T-helper 1 cell treated with Interleukin-12 subunit alpha and Interleukin-12 subunit beta and Interleukin-4 antibody, amounts not matched to agents 30 μg/mL and 1 μg/mL, for 36 hours (primary cell): ENCODE results near the gene SPECC1L.

ENCODE experiments used
- H3K27ac Mint-ChIP-seq: one replicate; pipeline ENCODE4 v1.8.0; 2021; ENCODE audit warnings: mild to moderate bottlenecking, mixed read lengths
- H3K27me3 Mint-ChIP-seq: one replicate; pipeline ENCODE4 v1.8.0; 2021; ENCODE audit warnings: low read depth, mixed read lengths
- H3K36me3 Mint-ChIP-seq: one replicate; pipeline ENCODE4 v1.8.0; 2021; ENCODE audit warnings: low read depth, mixed read lengths
- H3K4me1 Mint-ChIP-seq: one replicate; pipeline ENCODE4 v1.8.0; 2021; ENCODE audit warnings: low read depth, mixed read lengths
- H3K4me3 Mint-ChIP-seq: one replicate; pipeline ENCODE4 v1.8.0; 2021; ENCODE audit warnings: mild to moderate bottlenecking, moderate library complexity, mixed read lengths
- H3K9me3 Mint-ChIP-seq: one replicate; pipeline ENCODE4 v1.8.0; 2021; ENCODE audit warnings: mixed read lengths

Gene SPECC1L

DNA sequence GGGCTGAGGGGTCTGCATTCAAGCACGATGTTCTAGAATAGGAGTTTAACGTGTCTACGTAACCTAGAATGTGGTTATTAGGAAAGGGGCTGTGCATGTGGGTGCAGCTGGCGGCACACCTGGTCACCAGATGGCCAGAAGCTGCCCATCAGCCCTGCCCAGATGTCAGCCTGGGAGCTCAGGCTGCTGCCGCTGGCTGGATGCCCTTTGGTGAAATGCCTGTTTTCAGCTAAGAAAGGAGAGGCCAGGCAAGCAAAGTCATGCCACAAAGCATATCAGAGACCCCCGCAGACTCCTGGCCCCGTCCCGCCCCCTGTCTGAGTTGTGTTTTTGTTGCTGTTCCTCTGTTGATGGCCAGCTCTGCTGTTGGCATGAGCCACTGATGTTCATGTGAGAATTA, 145.5 kb downstream of the SPECC1L start:
- no peak overlapping the region for H3K27ac Mint-ChIP-seq

DNA sequence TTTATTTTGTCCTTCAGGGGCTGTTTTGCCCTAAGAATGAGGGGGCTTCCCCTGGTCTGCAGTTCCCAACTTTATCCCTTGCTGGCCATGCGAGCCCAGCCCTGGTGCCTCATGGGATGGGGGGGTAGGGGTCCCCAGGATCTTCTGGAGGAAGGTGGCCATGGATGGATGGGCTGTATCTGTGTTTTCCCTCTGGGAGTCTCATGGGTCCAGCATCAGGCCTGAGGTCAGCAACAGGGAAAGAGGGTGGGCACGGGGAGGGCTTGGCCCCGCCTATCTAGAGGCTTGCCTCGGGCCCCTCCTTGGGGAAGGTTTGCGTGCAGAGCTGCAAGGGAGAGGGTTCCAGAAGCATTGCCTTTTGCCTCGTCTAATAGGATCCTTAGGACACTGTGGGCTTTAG, 146.0 kb downstream of the SPECC1L start:
- H3K36me3 Mint-ChIP-seq: no peaks in the 10 kb centered on the region
- H3K27ac Mint-ChIP-seq: no peak overlapping the region
- H3K9me3 Mint-ChIP-seq: no peaks in the 10 kb centered on the region

More for the DNA sequence above, 145.5 kb downstream of the SPECC1L start:
- no peaks in the 10 kb centered on the region for H3K9me3 Mint-ChIP-seq
- no peaks in the 10 kb centered on the region for H3K27me3 Mint-ChIP-seq
- H3K36me3 Mint-ChIP-seq: no peaks in the 10 kb centered on the region
- H3K4me3 Mint-ChIP-seq: no peak overlapping the region
- no peaks in the 10 kb centered on the region for H3K4me1 Mint-ChIP-seq

GRCh38 chr22:24417200-24417599, 146.6 kb downstream of the SPECC1L start:
- H3K36me3 Mint-ChIP-seq: no peaks in the 10 kb centered on the region
- H3K9me3 Mint-ChIP-seq: no peaks in the 10 kb centered on the region
- no peaks in the 10 kb centered on the region for H3K27me3 Mint-ChIP-seq
- no peak overlapping the region for H3K4me3 Mint-ChIP-seq
- no peak overlapping the region for H3K27ac Mint-ChIP-seq
- peaks cover 1% of the 10 kb centered on the region for H3K4me1 Mint-ChIP-seq

More for the DNA sequence above, 146.0 kb downstream of the SPECC1L start:
- H3K4me3 Mint-ChIP-seq: no peak overlapping the region
- no peaks in the 10 kb centered on the region for H3K27me3 Mint-ChIP-seq
- H3K4me1 Mint-ChIP-seq: peaks cover 1% of the 10 kb centered on the region

DNA sequence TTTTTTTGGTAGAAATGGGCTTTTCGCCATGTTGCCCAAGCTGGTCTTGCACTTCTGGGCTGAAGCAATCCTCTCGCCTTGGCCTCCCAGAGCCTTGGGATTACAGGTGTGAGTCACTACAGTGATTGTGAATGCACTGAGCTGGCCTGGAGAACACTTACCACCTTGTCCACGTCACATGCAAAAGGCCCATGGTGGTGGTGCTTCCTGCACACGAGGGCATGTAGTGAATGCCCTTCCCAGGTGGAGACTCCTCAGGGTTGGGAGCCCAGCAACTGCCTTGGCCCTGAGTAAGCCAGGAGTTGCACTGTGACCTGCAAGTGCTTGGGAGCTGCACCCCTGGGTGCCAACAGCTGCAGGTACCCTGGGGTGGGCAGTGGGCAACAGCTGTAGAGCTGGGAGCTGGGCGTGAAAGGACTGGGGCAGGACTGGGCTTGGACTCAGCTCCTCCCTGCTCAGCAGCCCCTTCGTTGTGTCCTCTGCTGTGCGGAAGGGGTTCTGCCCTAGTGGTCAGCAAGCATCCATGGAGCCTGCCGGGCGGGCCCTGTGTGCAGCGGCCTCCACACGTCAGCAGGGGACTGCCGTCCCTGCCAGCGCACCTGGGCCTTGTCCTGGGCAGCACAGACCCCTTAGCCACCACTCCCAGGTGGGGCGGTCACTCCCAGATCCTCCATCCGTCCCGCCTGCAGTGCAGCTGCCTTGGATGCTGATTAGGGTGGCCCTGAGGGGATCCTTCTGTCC, 147.4 kb downstream of the SPECC1L start:
- Mint-ChIP-seq H3K4me3 (no peak overlapping the region), H3K36me3 (no peaks in the 10 kb centered on the region), H3K9me3 (no peaks in the 10 kb centered on the region), H3K27me3 (peaks cover 4% of the 10 kb centered on the region), H3K27ac (no peak overlapping the region), H3K4me1 (peaks cover 1% of the 10 kb centered on the region)

GRCh38 chr22:24418786-24419474, 148.3 kb downstream of the SPECC1L start:
- no peak overlapping the region for H3K27ac Mint-ChIP-seq
- H3K9me3 Mint-ChIP-seq: no peaks in the 10 kb centered on the region
- no peak overlapping the region for H3K4me3 Mint-ChIP-seq
- H3K4me1 Mint-ChIP-seq: peaks cover 1% of the 10 kb centered on the region
- peaks cover 4% of the 10 kb centered on the region for H3K27me3 Mint-ChIP-seq
- no peaks in the 10 kb centered on the region for H3K36me3 Mint-ChIP-seq

GRCh38 chr22:24419475-24419850, 148.8 kb downstream of the SPECC1L start:
- Mint-ChIP-seq H3K4me3 (no peak overlapping the region), H3K27me3 (peaks cover 4% of the 10 kb centered on the region), H3K9me3 (no peaks in the 10 kb centered on the region), H3K27ac (no peak overlapping the region), H3K36me3 (no peaks in the 10 kb centered on the region), H3K4me1 (peaks cover 1% of the 10 kb centered on the region)

DNA sequence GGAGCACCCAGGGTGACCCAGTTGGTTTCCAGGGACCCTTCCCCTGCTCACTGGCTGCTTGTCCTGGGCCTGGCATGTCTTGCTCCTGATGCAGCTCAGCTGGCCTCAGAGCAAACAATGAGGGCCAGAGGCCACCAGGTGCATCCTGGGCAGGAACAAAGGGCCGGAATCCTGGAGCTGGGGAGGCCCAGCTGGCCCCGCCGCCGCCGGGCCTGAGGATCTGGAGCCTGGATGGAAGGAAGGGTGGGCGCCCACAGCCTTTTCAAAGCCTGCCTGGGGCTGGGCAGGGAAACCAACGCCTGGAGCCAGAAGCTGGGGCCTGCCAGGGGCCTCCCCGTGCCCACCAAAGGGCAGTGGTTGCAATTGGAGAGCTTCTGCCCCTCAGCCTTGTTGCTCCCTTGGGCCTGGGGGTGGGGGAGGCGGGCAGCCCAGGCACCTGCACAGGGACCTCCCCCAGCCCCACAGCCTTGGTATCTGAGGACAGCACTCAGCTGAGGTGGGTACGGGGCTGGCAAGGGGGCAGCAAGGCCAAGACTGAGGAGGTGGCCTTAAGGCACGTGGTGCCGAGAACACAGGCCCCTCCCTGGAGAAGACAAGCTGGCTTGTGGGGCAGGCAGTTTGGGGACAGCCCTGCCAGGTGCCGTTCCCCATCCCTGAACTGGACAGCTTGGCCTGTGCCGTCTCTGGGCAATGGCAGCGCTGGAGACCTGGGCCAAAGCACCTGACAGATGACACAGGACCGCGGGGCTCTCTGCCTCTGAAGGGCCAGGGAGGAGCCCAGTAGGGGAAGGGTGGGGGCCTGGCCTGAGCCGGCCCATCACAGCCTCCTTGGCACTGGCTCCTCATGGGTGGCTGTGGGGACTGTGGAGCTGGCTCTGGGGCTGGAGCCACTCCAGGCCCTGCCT, 149.7 kb downstream of the SPECC1L start:
- Mint-ChIP-seq H3K4me3 (no peak overlapping the region), H3K27ac (no peak overlapping the region), H3K36me3 (no peaks in the 10 kb centered on the region), H3K4me1 (peaks cover 4% of the 10 kb centered on the region), H3K27me3 (peaks cover 5% of the 10 kb centered on the region), H3K9me3 (no peaks in the 10 kb centered on the region)

DNA sequence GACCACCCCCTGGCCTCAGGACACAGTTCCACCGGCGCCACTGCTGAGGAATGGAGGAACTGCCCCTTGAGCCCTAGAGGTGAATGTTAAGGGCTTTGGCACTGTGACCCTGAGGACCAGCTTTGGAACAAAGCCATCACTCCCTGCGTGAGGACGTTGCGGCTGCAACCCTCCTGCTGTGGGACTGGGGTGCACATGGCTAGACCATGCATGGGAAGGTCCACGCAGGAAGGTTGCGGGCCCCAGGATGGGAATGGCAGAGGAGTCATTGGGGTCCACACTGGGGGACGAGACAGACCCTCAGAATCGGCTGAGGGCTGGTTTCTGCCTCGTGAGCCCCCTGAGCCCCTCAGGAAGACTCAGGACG, 150.3 kb downstream of the SPECC1L start:
- Mint-ChIP-seq H3K27ac (no peak overlapping the region), H3K9me3 (no peaks in the 10 kb centered on the region), H3K36me3 (no peaks in the 10 kb centered on the region), H3K4me3 (no peak overlapping the region), H3K4me1 (peaks cover 10% of the 10 kb centered on the region), H3K27me3 (peaks cover 10% of the 10 kb centered on the region)

GRCh38 chr22:24421428-24421931, 150.8 kb downstream of the SPECC1L start:
- peaks cover 10% of the 10 kb centered on the region for H3K27me3 Mint-ChIP-seq
- peaks cover 15% of the 10 kb centered on the region for H3K4me1 Mint-ChIP-seq
- peak overlapping the region; percentile 52 for H3K27ac Mint-ChIP-seq
- H3K36me3 Mint-ChIP-seq: peaks cover 1% of the 10 kb centered on the region
- no peaks in the 10 kb centered on the region for H3K9me3 Mint-ChIP-seq
- H3K4me3 Mint-ChIP-seq: no peak overlapping the region

- peaks cover 22% of the 10 kb centered on the region for H3K4me1 Mint-ChIP-seq
- peaks cover 1% of the 10 kb centered on the region for H3K36me3 Mint-ChIP-seq
- peak overlapping the region; percentile 78 for H3K4me3 Mint-ChIP-seq
- no peaks in the 10 kb centered on the region for H3K9me3 Mint-ChIP-seq
- H3K27ac Mint-ChIP-seq: peak overlapping the region; percentile 67
- H3K27me3 Mint-ChIP-seq: peaks cover 10% of the 10 kb centered on the region
Observed at GRCh38 chr22:24422102-24422665, 151.6 kb downstream of the SPECC1L start.

GRCh38 chr22:24423519-24424000, 152.9 kb downstream of the SPECC1L start:
- H3K4me3 Mint-ChIP-seq: peak overlapping the region; percentile 57
- peaks cover 6% of the 10 kb centered on the region for H3K36me3 Mint-ChIP-seq
- H3K27me3 Mint-ChIP-seq: peaks cover 10% of the 10 kb centered on the region
- H3K27ac Mint-ChIP-seq: peak overlapping the region; percentile 57
- H3K9me3 Mint-ChIP-seq: no peaks in the 10 kb centered on the region
- H3K4me1 Mint-ChIP-seq: peaks cover 30% of the 10 kb centered on the region

DNA sequence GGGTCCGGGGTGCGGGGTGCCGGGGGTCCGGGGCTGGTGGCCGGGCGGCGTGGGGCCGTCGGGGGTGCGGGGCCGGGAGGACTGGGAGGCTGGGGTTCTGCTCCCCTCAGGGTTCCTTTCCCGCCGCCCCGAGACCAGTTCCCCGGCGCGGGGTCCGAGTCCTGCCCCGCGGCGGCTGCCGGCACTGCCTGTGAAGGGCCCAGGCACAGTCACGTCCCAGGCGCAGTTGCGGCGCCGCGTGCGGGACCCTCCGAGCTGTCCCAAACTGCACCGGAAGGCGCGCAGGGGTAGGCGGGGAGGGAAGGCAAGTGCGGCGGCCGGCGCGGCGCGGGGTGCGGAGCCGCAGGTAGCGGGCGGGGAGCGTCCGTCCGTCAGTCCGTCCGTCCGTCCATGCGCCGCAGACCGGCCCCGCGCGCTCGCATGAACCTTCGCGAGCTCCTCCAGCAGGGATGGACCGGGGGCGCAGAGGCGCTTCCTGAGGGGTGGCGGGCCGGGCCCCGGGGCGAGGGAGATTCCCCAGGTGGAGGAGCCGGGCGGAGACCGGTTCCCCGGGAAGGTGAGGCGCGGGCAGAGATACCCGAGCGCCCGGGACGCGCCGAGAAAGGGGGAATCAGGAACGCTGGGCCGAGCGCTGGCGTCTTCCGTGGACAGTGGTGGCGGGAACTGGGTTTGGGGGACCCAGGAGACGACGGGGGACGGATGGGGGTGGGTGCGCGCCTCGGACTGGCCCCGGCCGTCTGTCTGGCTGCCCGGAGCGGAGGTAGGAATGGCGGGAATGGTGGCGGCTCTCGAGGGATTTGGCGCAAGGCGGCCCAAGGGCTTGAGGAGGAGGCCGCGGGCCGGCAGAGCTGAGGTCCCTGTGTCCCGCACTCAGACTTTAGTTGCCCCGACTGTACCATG, 153.6 kb downstream of the SPECC1L start:
- peak overlapping the region; percentile 26 for H3K27ac Mint-ChIP-seq
- no peaks in the 10 kb centered on the region for H3K9me3 Mint-ChIP-seq
- peaks cover 6% of the 10 kb centered on the region for H3K36me3 Mint-ChIP-seq
- H3K4me3 Mint-ChIP-seq: peak overlapping the region; percentile 68
- H3K4me1 Mint-ChIP-seq: peaks cover 37% of the 10 kb centered on the region
- H3K27me3 Mint-ChIP-seq: peaks cover 10% of the 10 kb centered on the region
